HG02885 (cell line): ENCODE results near the gene DNAH8.

Source experiments
- ATAC-seq: cut with Tn5 transposase; IDR thresholded peaks from one replicate; pipeline ENCODE4 v1.9.1; 2021; ENCODE audit warnings: mild to moderate bottlenecking; ENCODE audit not compliant: unreplicated experiment, poor library complexity

DNAH8 gene

GRCh38 chr6:39077882-39078594 is 362.9 kb downstream of the DNAH8 start:
- no peak for ATAC-seq

- ATAC-seq, result no peak
Measured at GRCh38 chr6:39078695-39079094, 363.6 kb downstream of the DNAH8 start.

GRCh38 chr6:39079197-39080125 is 364.4 kb downstream of the DNAH8 start:
- no peak for ATAC-seq
